SU-DHL-6 (cell line): Measurements from ENCODE around the gene CLMN.

Experiments used
- H2AFZ ChIP-seq: fragments of 200-600 bp; sonication (generic); 2 replicates; pipeline ENCODE4 v1.6.1; 2014; ENCODE audit warnings: low read depth, mild to moderate bottlenecking, moderate library complexity, mixed read lengths, antibody characterized with exemption, low read length; ENCODE audit not compliant: severe bottlenecking
- H3F3A ChIP-seq: fragments of 200-600 bp; shearing (Covaris generic); 2 replicates; pipeline ENCODE4 v1.6.0; 2016; ENCODE audit warnings: antibody characterized with exemption, mild to moderate bottlenecking; ENCODE audit not compliant: insufficient read depth
- H3K27ac ChIP-seq: fragments of 200-600 bp; sonication (generic); 2 replicates; pipeline ENCODE4 v1.5.1; 2016; ENCODE audit warnings: low read depth, mild to moderate bottlenecking, low read length, moderate library complexity, mixed read lengths
- H3K27me3 ChIP-seq: fragments of 200-600 bp; sonication (generic), shearing (Covaris generic); 2 replicates; pipeline ENCODE4 v1.6.0; 2014; ENCODE audit warnings: mild to moderate bottlenecking, low read length
- H3K36me3 ChIP-seq: fragments of 200-600 bp; sonication (generic); 2 replicates; pipeline ENCODE4 v1.6.1; 2014; ENCODE audit warnings: mild to moderate bottlenecking, low read length, mixed read lengths
- H3K4me2 ChIP-seq: fragments of 300-600, 200-600 bp; shearing (Covaris generic), sonication (generic); 2 replicates; pipeline ENCODE4 v1.6.0; 2014; ENCODE audit warnings: low read length, low read depth, mild to moderate bottlenecking; ENCODE audit not compliant: poor library complexity, severe bottlenecking
- H3K4me3 ChIP-seq: fragments of 200-600 bp; sonication (generic); 2 replicates; pipeline ENCODE4 v1.5.1; 2014; ENCODE audit warnings: antibody characterized with exemption, low read length, mild to moderate bottlenecking, mixed read lengths; ENCODE audit not compliant: insufficient read depth, poor library complexity, severe bottlenecking
- H3K79me2 ChIP-seq: fragments of 200-600 bp; sonication (generic); 2 replicates; pipeline ENCODE4 v1.6.1; 2014; ENCODE audit warnings: mild to moderate bottlenecking, low read length, moderate library complexity; ENCODE audit not compliant: insufficient read depth
- H3K9ac ChIP-seq: fragments of 200-600 bp; sonication (generic); 2 replicates; pipeline ENCODE4 v1.7.0; 2014; ENCODE audit warnings: mild to moderate bottlenecking, low read length
- H3K9me2 ChIP-seq: fragments of 200-600 bp; sonication (generic); replicated peaks from 2 replicates; pipeline ENCODE4 v1.6.1; 2014; ENCODE audit warnings: low read length; ENCODE audit not compliant: insufficient read depth
- H3K9me3 ChIP-seq: fragments of 200-600 bp; sonication (generic); 2 replicates; pipeline ENCODE4 v1.6.1; 2014; ENCODE audit warnings: low read length, mixed read lengths; ENCODE audit not compliant: insufficient read depth
- H4K20me1 ChIP-seq: fragments of 200-600 bp; sonication (generic); 2 replicates; pipeline ENCODE4 v1.6.1; 2014; ENCODE audit warnings: low read depth, mild to moderate bottlenecking, antibody characterized with exemption, low read length, moderate library complexity, mixed read lengths
- EZH2phosphoT487 ChIP-seq: fragments of 200-600 bp; sonication (generic), shearing (Covaris generic); conservative IDR thresholded peaks from 2 replicates; pipeline ENCODE4 v1.6.1; 2018; ENCODE audit warnings: mild to moderate bottlenecking, antibody characterized with exemption, low read length, moderate library complexity, mixed read lengths
- TF ChIP-seq, protein P1 (sequence below): fragments of 200-600 bp; sonication (generic); IDR thresholded peaks from one replicate; pipeline ENCODE4 v1.5.1; 2017; ENCODE audit warnings: antibody characterized with exemption, mild to moderate bottlenecking, low read length, moderate library complexity; ENCODE audit not compliant: insufficient read depth, poor library complexity, severe bottlenecking

Gene CLMN

GRCh38 chr14:95327558-95328374 lies 8.1 kb upstream of the CLMN start:
- no peak for TF ChIP-seq EZH2phosphoT487
- TF ChIP-seq, protein P1, sequence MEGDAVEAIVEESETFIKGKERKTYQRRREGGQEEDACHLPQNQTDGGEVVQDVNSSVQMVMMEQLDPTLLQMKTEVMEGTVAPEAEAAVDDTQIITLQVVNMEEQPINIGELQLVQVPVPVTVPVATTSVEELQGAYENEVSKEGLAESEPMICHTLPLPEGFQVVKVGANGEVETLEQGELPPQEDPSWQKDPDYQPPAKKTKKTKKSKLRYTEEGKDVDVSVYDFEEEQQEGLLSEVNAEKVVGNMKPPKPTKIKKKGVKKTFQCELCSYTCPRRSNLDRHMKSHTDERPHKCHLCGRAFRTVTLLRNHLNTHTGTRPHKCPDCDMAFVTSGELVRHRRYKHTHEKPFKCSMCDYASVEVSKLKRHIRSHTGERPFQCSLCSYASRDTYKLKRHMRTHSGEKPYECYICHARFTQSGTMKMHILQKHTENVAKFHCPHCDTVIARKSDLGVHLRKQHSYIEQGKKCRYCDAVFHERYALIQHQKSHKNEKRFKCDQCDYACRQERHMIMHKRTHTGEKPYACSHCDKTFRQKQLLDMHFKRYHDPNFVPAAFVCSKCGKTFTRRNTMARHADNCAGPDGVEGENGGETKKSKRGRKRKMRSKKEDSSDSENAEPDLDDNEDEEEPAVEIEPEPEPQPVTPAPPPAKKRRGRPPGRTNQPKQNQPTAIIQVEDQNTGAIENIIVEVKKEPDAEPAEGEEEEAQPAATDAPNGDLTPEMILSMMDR: no peak
- no peak overlapping the region for H3K9ac ChIP-seq
- no peaks in the 10 kb centered on the region for H3K9me3 ChIP-seq
- no peak overlapping the region for H3K4me3 ChIP-seq
- H3F3A ChIP-seq: no peaks in the 10 kb centered on the region
- no peak overlapping the region for H3K27ac ChIP-seq
- no peaks in the 10 kb centered on the region for H3K9me2 ChIP-seq
- no peaks in the 10 kb centered on the region for H3K27me3 ChIP-seq
- H3K4me2 ChIP-seq: peak overlapping the region; percentile 9
- no peaks in the 10 kb centered on the region for H3K79me2 ChIP-seq
- H2AFZ ChIP-seq: no peak overlapping the region
- H4K20me1 ChIP-seq: no peaks in the 10 kb centered on the region
- H3K36me3 ChIP-seq: no peaks in the 10 kb centered on the region

DNA sequence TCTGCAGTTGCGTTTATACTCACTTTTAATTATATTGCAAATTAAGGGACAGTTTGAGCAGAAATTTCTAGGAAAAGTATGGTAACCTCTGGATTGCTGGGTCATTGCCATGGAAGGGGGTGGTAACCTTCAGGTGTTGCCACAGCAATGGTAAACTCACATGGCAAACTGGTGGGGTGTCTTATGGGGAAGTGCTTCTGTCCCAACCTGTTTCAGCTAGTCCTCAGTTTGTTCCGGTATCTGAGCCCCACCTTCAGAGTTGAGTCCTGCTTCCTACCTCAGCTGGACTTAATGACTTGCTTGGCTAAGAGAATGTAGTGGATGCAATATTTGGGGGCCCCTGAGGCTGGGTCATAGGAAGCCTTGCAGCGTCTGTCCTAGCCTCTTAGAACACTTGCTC lies 7.3 kb upstream of the CLMN start:
- H3F3A ChIP-seq: no peaks in the 10 kb centered on the region
- H3K27ac ChIP-seq: no peak overlapping the region
- no peak overlapping the region for H2AFZ ChIP-seq
- H3K9me2 ChIP-seq: no peaks in the 10 kb centered on the region
- H3K9ac ChIP-seq: no peak overlapping the region
- TF ChIP-seq EZH2phosphoT487: no peak
- TF ChIP-seq, protein P1: no peak
- no peak overlapping the region for H3K4me3 ChIP-seq
- no peaks in the 10 kb centered on the region for H3K9me3 ChIP-seq
- no peaks in the 10 kb centered on the region for H3K79me2 ChIP-seq
- H3K27me3 ChIP-seq: no peaks in the 10 kb centered on the region
- H3K4me2 ChIP-seq: peak overlapping the region; percentile 9
- H4K20me1 ChIP-seq: no peaks in the 10 kb centered on the region
- no peaks in the 10 kb centered on the region for H3K36me3 ChIP-seq

GRCh38 chr14:95323917-95324316 lies 4.2 kb upstream of the CLMN start:
- no peaks in the 10 kb centered on the region for H3F3A ChIP-seq
- H3K4me2 ChIP-seq: no peak overlapping the region
- no peaks in the 10 kb centered on the region for H3K27me3 ChIP-seq
- H3K9me3 ChIP-seq: no peaks in the 10 kb centered on the region
- TF ChIP-seq, protein P1: no peak
- no peak for TF ChIP-seq EZH2phosphoT487
- H3K79me2 ChIP-seq: no peaks in the 10 kb centered on the region
- H3K9me2 ChIP-seq: no peaks in the 10 kb centered on the region
- no peak overlapping the region for H3K4me3 ChIP-seq
- H3K27ac ChIP-seq: no peak overlapping the region
- no peaks in the 10 kb centered on the region for H4K20me1 ChIP-seq
- no peak overlapping the region for H2AFZ ChIP-seq
- H3K9ac ChIP-seq: no peak overlapping the region
- no peaks in the 10 kb centered on the region for H3K36me3 ChIP-seq
